ENCODE data around the gene TGFA.

Gene TGFA

GRCh38 chr2:70514612-70515055 lies 39.0 kb downstream of the TGFA start:
- Histone ChIP-seq H3K9me3 (ENCODE audit: low read length) (no peaks in the 10 kb centered on the region), H2AFZ (ENCODE audit: low read depth, low read length) (no peak overlapping the region), H3K4me1 (ENCODE audit: insufficient read depth, low read length) (no peaks in the 10 kb centered on the region), H3K27me3 (ENCODE audit: insufficient read depth, low read length) (peaks cover 9% of the 10 kb centered on the region), H3K36me3 (ENCODE audit: insufficient read depth, low read length) (no peaks in the 10 kb centered on the region), H3K4me3 (ENCODE audit: low read length) (no peak overlapping the region)

GRCh38 chr2:70513738-70514137 lies 39.9 kb downstream of the TGFA start:
- H3K36me3 ChIP-seq (ENCODE audit: insufficient read depth, low read length): no peaks in the 10 kb centered on the region
- H2AFZ ChIP-seq (ENCODE audit: low read depth, low read length): no peak overlapping the region
- peaks cover 9% of the 10 kb centered on the region for H3K27me3 ChIP-seq (ENCODE audit: insufficient read depth, low read length)
- H3K4me1 ChIP-seq (ENCODE audit: insufficient read depth, low read length): no peaks in the 10 kb centered on the region
- H3K9me3 ChIP-seq (ENCODE audit: low read length): no peaks in the 10 kb centered on the region
- no peak overlapping the region for H3K4me3 ChIP-seq (ENCODE audit: low read length)

- no peak overlapping the region for H2AFZ ChIP-seq (ENCODE audit: low read depth, low read length)
- no peaks in the 10 kb centered on the region for H3K36me3 ChIP-seq (ENCODE audit: insufficient read depth, low read length)
- H3K9me3 ChIP-seq (ENCODE audit: low read length): no peaks in the 10 kb centered on the region
- H3K4me3 ChIP-seq (ENCODE audit: low read length): no peak overlapping the region
- no peaks in the 10 kb centered on the region for H3K4me1 ChIP-seq (ENCODE audit: insufficient read depth, low read length)
- H3K27me3 ChIP-seq (ENCODE audit: insufficient read depth, low read length): peaks cover 6% of the 10 kb centered on the region
Measured at GRCh38 chr2:70511971-70512729, 41.5 kb downstream of the TGFA start.

GRCh38 chr2:70510313-70510712 lies 43.3 kb downstream of the TGFA start:
- Histone ChIP-seq H2AFZ (ENCODE audit: low read depth, low read length) (no peak overlapping the region), H3K4me1 (ENCODE audit: insufficient read depth, low read length) (no peaks in the 10 kb centered on the region), H3K4me3 (ENCODE audit: low read length) (no peak overlapping the region), H3K9me3 (ENCODE audit: low read length) (no peaks in the 10 kb centered on the region), H3K36me3 (ENCODE audit: insufficient read depth, low read length) (no peaks in the 10 kb centered on the region), H3K27me3 (ENCODE audit: insufficient read depth, low read length) (peaks cover 2% of the 10 kb centered on the region)

GRCh38 chr2:70509565-70509964 lies 44.1 kb downstream of the TGFA start:
- no peaks in the 10 kb centered on the region for H3K4me1 ChIP-seq (ENCODE audit: insufficient read depth, low read length)
- no peaks in the 10 kb centered on the region for H3K9me3 ChIP-seq (ENCODE audit: low read length)
- H3K4me3 ChIP-seq (ENCODE audit: low read length): no peak overlapping the region
- no peaks in the 10 kb centered on the region for H3K36me3 ChIP-seq (ENCODE audit: insufficient read depth, low read length)
- no peak overlapping the region for H2AFZ ChIP-seq (ENCODE audit: low read depth, low read length)
- peaks cover 2% of the 10 kb centered on the region for H3K27me3 ChIP-seq (ENCODE audit: insufficient read depth, low read length)

GRCh38 chr2:70508711-70509462 lies 44.7 kb downstream of the TGFA start:
- Histone ChIP-seq H3K4me3 (ENCODE audit: low read length) (no peak overlapping the region), H2AFZ (ENCODE audit: low read depth, low read length) (no peak overlapping the region), H3K4me1 (ENCODE audit: insufficient read depth, low read length) (no peaks in the 10 kb centered on the region), H3K27me3 (ENCODE audit: insufficient read depth, low read length) (no peaks in the 10 kb centered on the region), H3K36me3 (ENCODE audit: insufficient read depth, low read length) (no peaks in the 10 kb centered on the region), H3K9me3 (ENCODE audit: low read length) (no peaks in the 10 kb centered on the region)

- Histone ChIP-seq H3K9me3 (ENCODE audit: low read length) (no peaks in the 10 kb centered on the region), H3K4me1 (ENCODE audit: insufficient read depth, low read length) (no peaks in the 10 kb centered on the region), H2AFZ (ENCODE audit: low read depth, low read length) (no peak overlapping the region), H3K27me3 (ENCODE audit: insufficient read depth, low read length) (peaks cover 4% of the 10 kb centered on the region), H3K4me3 (ENCODE audit: low read length) (no peak overlapping the region), H3K36me3 (ENCODE audit: insufficient read depth, low read length) (no peaks in the 10 kb centered on the region)
Measured at GRCh38 chr2:70505613-70506391, 47.8 kb downstream of the TGFA start.

- no peaks in the 10 kb centered on the region for H3K9me3 ChIP-seq (ENCODE audit: low read length)
- H3K4me3 ChIP-seq (ENCODE audit: low read length): no peak overlapping the region
- no peaks in the 10 kb centered on the region for H3K4me1 ChIP-seq (ENCODE audit: insufficient read depth, low read length)
- no peak overlapping the region for H2AFZ ChIP-seq (ENCODE audit: low read depth, low read length)
- H3K27me3 ChIP-seq (ENCODE audit: insufficient read depth, low read length): peaks cover 4% of the 10 kb centered on the region
- no peaks in the 10 kb centered on the region for H3K36me3 ChIP-seq (ENCODE audit: insufficient read depth, low read length)
Measured at GRCh38 chr2:70504750-70505149, 48.9 kb downstream of the TGFA start.

- Histone ChIP-seq H3K4me1 (ENCODE audit: insufficient read depth, low read length) (no peaks in the 10 kb centered on the region), H3K27me3 (ENCODE audit: insufficient read depth, low read length) (peaks cover 4% of the 10 kb centered on the region), H3K9me3 (ENCODE audit: low read length) (no peaks in the 10 kb centered on the region)
Measured at GRCh38 chr2:70503896-70504295, 49.7 kb downstream of the TGFA start.

GRCh38 chr2:70501728-70502127 lies 51.9 kb downstream of the TGFA start:
- peaks cover 6% of the 10 kb centered on the region for H3K27me3 ChIP-seq (ENCODE audit: insufficient read depth, low read length)
- no peak overlapping the region for H3K4me3 ChIP-seq (ENCODE audit: low read length)
- H3K36me3 ChIP-seq (ENCODE audit: insufficient read depth, low read length): no peaks in the 10 kb centered on the region
- no peaks in the 10 kb centered on the region for H3K9me3 ChIP-seq (ENCODE audit: low read length)
- no peak overlapping the region for H2AFZ ChIP-seq (ENCODE audit: low read depth, low read length)
- no peaks in the 10 kb centered on the region for H3K4me1 ChIP-seq (ENCODE audit: insufficient read depth, low read length)

More at GRCh38 chr2:70503896-70504295, 49.7 kb downstream of the TGFA start:
- no peak overlapping the region for H3K4me3 ChIP-seq (ENCODE audit: low read length)
- H3K36me3 ChIP-seq (ENCODE audit: insufficient read depth, low read length): no peaks in the 10 kb centered on the region
- H2AFZ ChIP-seq (ENCODE audit: low read depth, low read length): no peak overlapping the region

- no peaks in the 10 kb centered on the region for H3K9me3 ChIP-seq (ENCODE audit: low read length)
- peaks cover 8% of the 10 kb centered on the region for H3K27me3 ChIP-seq (ENCODE audit: insufficient read depth, low read length)
- H3K36me3 ChIP-seq (ENCODE audit: insufficient read depth, low read length): no peaks in the 10 kb centered on the region
- no peak overlapping the region for H2AFZ ChIP-seq (ENCODE audit: low read depth, low read length)
- H3K4me1 ChIP-seq (ENCODE audit: insufficient read depth, low read length): no peaks in the 10 kb centered on the region
- H3K4me3 ChIP-seq (ENCODE audit: low read length): no peak overlapping the region
Measured at GRCh38 chr2:70501215-70501614, 52.4 kb downstream of the TGFA start.

GRCh38 chr2:70499253-70499652 lies 54.4 kb downstream of the TGFA start:
- no peaks in the 10 kb centered on the region for H3K9me3 ChIP-seq (ENCODE audit: low read length)
- H3K36me3 ChIP-seq (ENCODE audit: insufficient read depth, low read length): no peaks in the 10 kb centered on the region
- no peak overlapping the region for H2AFZ ChIP-seq (ENCODE audit: low read depth, low read length)
- peaks cover 11% of the 10 kb centered on the region for H3K27me3 ChIP-seq (ENCODE audit: insufficient read depth, low read length)
- H3K4me3 ChIP-seq (ENCODE audit: low read length): no peak overlapping the region
- H3K4me1 ChIP-seq (ENCODE audit: insufficient read depth, low read length): no peaks in the 10 kb centered on the region

GRCh38 chr2:70498528-70498927 lies 55.1 kb downstream of the TGFA start:
- Histone ChIP-seq H3K4me1 (ENCODE audit: insufficient read depth, low read length) (no peaks in the 10 kb centered on the region), H3K36me3 (ENCODE audit: insufficient read depth, low read length) (no peaks in the 10 kb centered on the region), H3K4me3 (ENCODE audit: low read length) (no peak overlapping the region), H3K27me3 (ENCODE audit: insufficient read depth, low read length) (peaks cover 13% of the 10 kb centered on the region), H2AFZ (ENCODE audit: low read depth, low read length) (no peak overlapping the region), H3K9me3 (ENCODE audit: low read length) (no peaks in the 10 kb centered on the region)
